Dendritic cell treated with granulocyte-macrophage colony-stimulating factor and Interleukin-4, amounts not matched to agents 40 ng/mL and 50 ng/mL, for 4 days (primary cell): Measurements from ENCODE around the gene HMCN2.
A peak's percentile ranks its signal among the peaks of the same experiment; 100 is the strongest.
"Not testable (repeated sequence)": the region's sequence is repeated elsewhere in the genome, so short reads cannot be mapped to it uniquely, and the experiment has no call there.

ENCODE experiments used
- H3K27ac Mint-ChIP-seq: one replicate; pipeline ENCODE4 v1.8.0; 2022; ENCODE audit warnings: mild to moderate bottlenecking, mixed read lengths
- H3K27me3 Mint-ChIP-seq: one replicate; pipeline ENCODE4 v1.8.0; 2022; ENCODE audit warnings: mild to moderate bottlenecking, mixed read lengths
- H3K36me3 Mint-ChIP-seq: one replicate; pipeline ENCODE4 v1.8.0; 2022; ENCODE audit warnings: low read depth, mixed read lengths
- H3K4me1 Mint-ChIP-seq: one replicate; pipeline ENCODE4 v1.8.0; 2022; ENCODE audit warnings: low read depth, mixed read lengths
- H3K4me3 Mint-ChIP-seq: one replicate; pipeline ENCODE4 v1.8.0; 2022; ENCODE audit warnings: mild to moderate bottlenecking, moderate library complexity, mixed read lengths
- H3K9me3 Mint-ChIP-seq: one replicate; pipeline ENCODE4 v1.8.0; 2022; ENCODE audit warnings: mixed read lengths
- intact Hi-C: fragments of 100-400 bp; cut with micrococcal nuclease; formaldehyde crosslinking; loops from one replicate; pipeline ENCODE4 v1.15.0; 2022

HMCN2 gene

DNA sequence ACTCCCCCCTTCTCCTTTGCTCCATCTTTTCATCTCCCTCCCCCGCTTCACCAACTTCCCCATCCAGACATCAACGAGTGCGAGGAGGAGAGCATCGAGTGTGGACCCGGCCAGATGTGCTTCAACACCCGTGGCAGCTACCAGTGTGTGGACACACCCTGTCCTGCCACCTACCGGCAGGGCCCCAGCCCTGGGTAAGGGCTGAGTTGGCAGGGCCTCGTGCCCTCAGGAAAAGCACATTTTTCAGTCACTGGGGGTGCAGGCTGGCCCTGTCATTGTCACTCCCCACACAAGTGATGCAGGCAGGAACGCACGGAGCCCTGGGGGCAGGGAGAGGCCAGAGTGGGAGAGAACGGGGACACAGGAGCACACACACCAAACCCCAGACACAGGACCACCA lies 166.8 kb downstream of the HMCN2 start:
- no peak overlapping the region for H3K27ac Mint-ChIP-seq
- no peaks in the 10 kb centered on the region for H3K36me3 Mint-ChIP-seq
- peaks cover 16% of the 10 kb centered on the region for H3K9me3 Mint-ChIP-seq
- no peak overlapping the region for H3K4me3 Mint-ChIP-seq
- intact Hi-C loops: no loop called here
- H3K4me1 Mint-ChIP-seq: peaks cover 3% of the 10 kb centered on the region
- peaks cover 52% of the 10 kb centered on the region for H3K27me3 Mint-ChIP-seq

DNA sequence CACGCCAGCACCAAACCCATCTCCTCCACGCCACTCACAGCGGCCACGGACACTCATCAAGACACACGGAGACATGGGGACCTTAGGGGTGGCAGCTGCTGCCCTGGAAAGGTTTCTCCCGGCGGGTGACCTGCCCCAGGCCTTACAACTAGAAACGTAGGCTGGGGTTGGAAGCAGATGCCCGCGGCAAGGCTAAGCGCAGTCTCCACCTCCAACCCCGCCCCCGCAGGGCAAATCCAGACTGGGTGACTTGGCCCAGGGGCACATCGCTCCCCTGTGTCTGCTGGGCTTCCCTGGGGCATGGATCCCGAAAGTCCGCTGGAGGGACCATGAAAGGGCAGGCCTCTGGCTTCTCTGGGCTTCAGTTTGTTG lies 167.2 kb downstream of the HMCN2 start:
- H3K4me3 Mint-ChIP-seq: no peak overlapping the region
- no peaks in the 10 kb centered on the region for H3K36me3 Mint-ChIP-seq
- H3K9me3 Mint-ChIP-seq: peaks cover 16% of the 10 kb centered on the region
- intact Hi-C loops: no loop called here
- peaks cover 55% of the 10 kb centered on the region for H3K27me3 Mint-ChIP-seq
- H3K4me1 Mint-ChIP-seq: peaks cover 3% of the 10 kb centered on the region
- H3K27ac Mint-ChIP-seq: no peak overlapping the region

DNA sequence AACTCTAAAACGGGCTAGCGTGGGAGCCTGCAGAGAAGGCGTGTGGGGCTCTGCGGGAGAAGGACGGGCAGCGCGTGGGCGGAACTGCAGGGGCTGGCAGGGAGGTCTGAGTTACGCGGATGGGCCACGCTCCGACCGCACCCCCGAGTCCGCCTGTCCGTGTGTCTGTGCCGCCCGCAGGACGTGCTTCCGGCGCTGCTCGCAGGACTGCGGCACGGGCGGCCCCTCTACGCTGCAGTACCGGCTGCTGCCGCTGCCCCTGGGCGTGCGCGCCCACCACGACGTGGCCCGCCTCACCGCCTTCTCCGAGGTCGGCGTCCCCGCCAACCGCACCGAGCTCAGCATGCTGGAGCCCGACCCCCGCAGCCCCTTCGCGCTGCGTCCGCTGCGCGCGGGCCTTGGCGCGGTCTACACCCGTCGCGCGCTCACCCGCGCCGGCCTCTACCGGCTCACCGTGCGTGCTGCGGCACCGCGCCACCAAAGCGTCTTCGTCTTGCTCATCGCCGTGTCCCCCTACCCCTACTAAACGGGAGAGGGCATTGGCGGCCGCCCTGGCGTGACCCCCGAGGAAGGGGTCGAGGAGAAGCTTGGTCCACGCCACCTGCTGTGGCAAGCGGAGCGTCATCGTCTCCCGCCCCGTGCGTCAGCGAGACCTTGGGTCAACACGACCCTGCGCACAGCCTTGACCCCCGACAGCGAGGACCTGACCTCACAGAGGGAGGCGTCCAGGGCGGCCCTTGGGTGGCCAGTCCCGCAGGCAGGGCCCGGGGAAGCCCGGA lies 167.8 kb downstream of the HMCN2 start:
- H3K4me3 Mint-ChIP-seq: no peak overlapping the region
- no peak overlapping the region for H3K27ac Mint-ChIP-seq
- intact Hi-C loops: no loop called here
- peaks cover 16% of the 10 kb centered on the region for H3K9me3 Mint-ChIP-seq
- H3K36me3 Mint-ChIP-seq: no peaks in the 10 kb centered on the region
- peaks cover 3% of the 10 kb centered on the region for H3K4me1 Mint-ChIP-seq
- peaks cover 59% of the 10 kb centered on the region for H3K27me3 Mint-ChIP-seq

DNA sequence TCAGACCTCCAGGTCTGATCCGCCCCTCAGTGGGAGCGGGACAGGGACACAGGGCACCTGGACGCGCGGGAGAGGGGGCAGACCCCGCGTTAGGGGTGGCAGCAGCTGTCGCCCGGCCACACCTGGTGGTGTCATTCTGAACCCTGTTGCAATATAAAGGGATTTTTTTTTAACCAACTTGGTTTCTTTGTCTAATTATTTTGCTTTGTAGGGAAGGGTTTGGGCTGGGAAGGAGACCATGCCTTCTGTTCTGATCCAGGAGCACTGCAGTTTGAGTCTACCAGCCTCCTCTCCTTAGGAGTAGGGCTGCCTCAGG lies 168.3 kb downstream of the HMCN2 start:
- H3K27me3 Mint-ChIP-seq: peaks cover 61% of the 10 kb centered on the region
- H3K4me1 Mint-ChIP-seq: peaks cover 3% of the 10 kb centered on the region
- no peaks in the 10 kb centered on the region for H3K36me3 Mint-ChIP-seq
- peaks cover 16% of the 10 kb centered on the region for H3K9me3 Mint-ChIP-seq
- intact Hi-C loops: no loop called here
- no peak overlapping the region for H3K4me3 Mint-ChIP-seq
- H3K27ac Mint-ChIP-seq: no peak overlapping the region

DNA sequence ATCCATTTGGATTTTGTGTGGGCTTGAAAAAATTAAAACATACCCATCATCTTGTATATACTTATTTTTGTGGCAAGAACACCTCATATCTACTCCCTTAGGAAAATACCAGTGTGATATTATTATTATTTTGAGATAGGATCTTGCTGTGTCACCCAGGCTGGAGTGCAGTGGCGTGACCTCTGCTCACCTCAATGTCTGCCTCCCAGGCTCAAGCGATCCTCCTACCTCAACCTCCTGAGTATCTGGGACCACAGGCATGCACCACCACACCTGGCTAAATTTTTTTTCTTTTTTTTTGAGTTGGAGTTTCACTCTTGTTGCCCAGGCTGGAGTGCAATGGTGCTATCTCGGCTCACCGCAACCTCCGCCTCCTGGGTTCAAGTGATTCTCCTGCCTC lies 169.1 kb downstream of the HMCN2 start:
- H3K4me1 Mint-ChIP-seq, H3K4me3 Mint-ChIP-seq, H3K36me3 Mint-ChIP-seq, intact Hi-C loops, H3K27ac Mint-ChIP-seq: not testable (repeated sequence)
- Mint-ChIP-seq H3K27me3 (peaks cover 62% of the 10 kb centered on the region), H3K9me3 (peaks cover 13% of the 10 kb centered on the region)

DNA sequence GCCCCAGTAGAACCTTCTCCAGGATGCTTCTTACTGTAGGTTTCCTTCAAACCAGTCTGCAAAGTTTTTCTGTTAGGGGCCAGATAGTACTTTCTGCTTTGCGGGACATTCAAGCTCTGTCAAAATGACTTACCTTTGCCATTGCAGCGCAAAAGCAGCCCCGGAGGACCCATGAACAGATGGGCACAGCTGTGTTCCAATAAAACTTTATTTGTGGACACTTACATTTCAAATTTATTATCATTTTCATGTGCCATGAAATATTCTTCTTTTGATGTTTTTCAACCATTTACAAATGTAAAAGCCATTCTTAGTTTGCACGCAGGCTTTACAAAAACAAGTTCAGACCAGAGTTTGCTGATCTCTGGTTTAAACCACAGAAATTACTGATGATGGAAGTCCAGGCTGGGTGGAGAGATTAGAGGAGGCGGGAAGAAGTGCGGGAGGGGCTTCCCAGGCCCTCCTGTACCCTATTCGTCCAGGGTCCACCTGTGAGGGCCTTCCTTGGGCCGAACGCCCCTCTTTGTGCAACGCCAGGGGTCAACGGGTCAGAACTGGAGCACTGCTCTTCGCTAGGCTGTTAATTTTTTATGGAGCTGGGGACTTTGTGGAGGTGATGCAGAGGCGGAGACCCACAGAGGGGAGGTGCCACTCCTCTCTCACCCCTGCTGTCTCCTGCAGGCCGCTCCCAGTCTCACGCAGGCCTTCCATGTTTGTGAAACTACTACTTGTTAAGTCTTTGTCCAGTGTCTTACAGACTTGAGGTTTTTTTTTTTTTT lies 171.6 kb downstream of the HMCN2 start:
- intact Hi-C loops: no loop called here
- peaks cover 3% of the 10 kb centered on the region for H3K4me1 Mint-ChIP-seq
- no peak overlapping the region for H3K4me3 Mint-ChIP-seq
- peaks cover 7% of the 10 kb centered on the region for H3K9me3 Mint-ChIP-seq
- H3K27ac Mint-ChIP-seq: no peak overlapping the region
- H3K27me3 Mint-ChIP-seq: peaks cover 58% of the 10 kb centered on the region
- no peaks in the 10 kb centered on the region for H3K36me3 Mint-ChIP-seq

DNA sequence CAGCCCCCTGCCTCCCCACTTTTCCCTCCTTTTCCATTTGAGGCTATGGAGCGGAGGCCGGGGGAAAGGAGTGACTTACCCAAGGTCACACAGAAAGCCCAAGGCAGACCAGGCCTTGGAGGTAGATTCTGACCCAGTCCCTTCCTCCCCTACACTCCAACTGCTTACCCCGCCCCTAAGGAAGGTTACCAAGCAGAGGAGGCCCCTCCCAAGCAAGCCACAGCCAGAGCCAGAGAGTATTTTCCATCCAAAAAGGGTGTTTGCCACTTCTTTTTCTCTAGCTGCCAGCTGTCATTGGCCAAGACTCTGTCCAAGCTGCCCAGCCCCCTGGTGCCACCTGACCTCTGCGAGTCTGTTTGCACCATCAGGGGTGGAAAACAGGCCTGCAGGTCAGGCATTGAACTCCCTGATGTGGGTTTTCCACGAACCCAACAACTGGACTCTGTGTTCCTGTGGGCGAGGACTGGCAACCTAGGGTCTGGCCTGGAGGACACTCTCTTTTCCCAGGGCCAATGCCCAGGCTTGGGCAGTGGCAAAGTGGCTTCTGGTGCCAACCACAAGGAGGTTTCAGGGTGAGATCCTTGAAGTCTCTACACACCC lies 172.9 kb downstream of the HMCN2 start:
- intact Hi-C loops: no loop called here
- peaks cover 10% of the 10 kb centered on the region for H3K9me3 Mint-ChIP-seq
- no peak overlapping the region for H3K27ac Mint-ChIP-seq
- peaks cover 1% of the 10 kb centered on the region for H3K4me1 Mint-ChIP-seq
- no peaks in the 10 kb centered on the region for H3K36me3 Mint-ChIP-seq
- H3K4me3 Mint-ChIP-seq: no peak overlapping the region
- H3K27me3 Mint-ChIP-seq: peaks cover 53% of the 10 kb centered on the region

DNA sequence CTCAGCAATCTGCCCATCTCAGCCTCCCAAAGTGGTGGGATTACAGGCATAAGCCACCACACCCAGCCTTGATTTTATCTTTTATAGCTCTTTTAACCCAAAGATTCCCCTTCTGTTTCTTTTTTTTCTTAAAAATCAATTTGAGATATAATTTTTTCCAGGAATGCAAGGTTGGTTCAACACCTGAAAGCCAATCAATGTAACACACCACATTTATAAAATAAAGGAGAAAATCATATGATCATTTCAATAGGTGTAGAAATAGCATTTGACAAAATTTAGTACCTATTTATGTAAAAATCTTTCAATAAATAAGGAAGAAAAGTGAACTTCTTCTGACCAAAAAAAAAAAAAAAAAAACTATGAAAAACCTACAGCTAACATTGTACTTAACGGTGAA lies 175.5 kb downstream of the HMCN2 start:
- H3K9me3 Mint-ChIP-seq: peaks cover 10% of the 10 kb centered on the region
- H3K27ac Mint-ChIP-seq: no peak overlapping the region
- no peaks in the 10 kb centered on the region for H3K4me1 Mint-ChIP-seq
- intact Hi-C loops: no loop called here
- peaks cover 55% of the 10 kb centered on the region for H3K27me3 Mint-ChIP-seq
- H3K4me3 Mint-ChIP-seq: no peak overlapping the region
- no peaks in the 10 kb centered on the region for H3K36me3 Mint-ChIP-seq

DNA sequence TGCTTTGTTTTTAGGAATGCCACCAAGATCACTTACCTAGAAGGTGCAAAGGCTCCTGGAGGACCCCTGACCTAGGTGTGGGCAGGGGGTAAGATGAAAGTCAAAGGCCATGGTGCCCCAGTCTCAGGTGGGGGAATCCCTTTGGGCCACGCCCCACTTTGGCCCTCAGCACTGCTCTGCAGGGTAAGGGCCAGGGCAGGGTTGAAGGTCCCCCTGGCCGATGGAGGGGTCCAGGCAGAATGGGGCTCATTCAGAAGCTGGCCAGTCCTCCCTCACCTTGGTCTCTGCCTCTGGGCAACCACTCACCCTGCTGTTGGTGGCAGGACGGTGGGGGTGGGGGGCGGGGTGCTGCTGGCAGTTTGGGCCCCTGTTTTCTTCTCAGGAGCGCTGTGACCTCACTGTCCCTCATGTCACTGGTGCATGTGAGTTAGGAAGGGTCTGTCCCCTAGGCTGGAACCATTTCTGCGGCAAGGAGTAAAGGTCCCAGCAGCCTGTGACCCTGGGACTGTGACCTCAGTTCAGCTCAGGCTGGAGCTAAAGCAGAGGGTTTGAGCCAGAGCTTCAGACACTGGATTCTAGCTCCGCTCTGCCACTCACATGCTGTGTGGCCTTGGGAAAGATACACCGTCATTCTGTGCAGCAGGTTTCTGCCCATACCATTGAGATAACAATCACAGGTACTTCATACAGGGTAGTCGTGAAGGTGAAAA lies 177.3 kb downstream of the HMCN2 start:
- H3K27me3 Mint-ChIP-seq: peaks cover 44% of the 10 kb centered on the region

DNA sequence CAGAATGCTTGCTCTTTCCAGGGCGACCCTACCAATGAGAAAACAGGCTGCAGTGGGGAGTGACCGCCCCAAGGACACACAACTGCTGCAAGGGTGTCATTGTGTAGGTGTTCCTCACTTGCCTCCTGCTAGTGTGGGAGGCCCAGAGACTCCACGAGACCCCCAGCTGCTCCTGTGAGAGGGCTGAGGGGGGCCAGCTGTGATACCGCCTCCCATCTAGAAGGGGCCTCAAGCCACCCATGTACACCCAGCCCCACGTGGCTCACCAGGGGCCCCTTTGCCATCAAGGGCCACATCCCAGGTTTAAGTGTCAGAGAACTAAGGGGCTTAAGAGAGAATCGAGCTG lies 177.9 kb downstream of the HMCN2 start:
- no peak overlapping the region for H3K27ac Mint-ChIP-seq
- peaks cover 41% of the 10 kb centered on the region for H3K27me3 Mint-ChIP-seq
- no peaks in the 10 kb centered on the region for H3K36me3 Mint-ChIP-seq
- no peak overlapping the region for H3K4me3 Mint-ChIP-seq
- peaks cover 10% of the 10 kb centered on the region for H3K9me3 Mint-ChIP-seq
- intact Hi-C loops: no loop called here
- peaks cover 12% of the 10 kb centered on the region for H3K4me1 Mint-ChIP-seq

More for the DNA sequence above, 177.3 kb downstream of the HMCN2 start:
- Mint-ChIP-seq H3K4me1 (peaks cover 7% of the 10 kb centered on the region), H3K9me3 (peaks cover 10% of the 10 kb centered on the region), H3K4me3 (no peak overlapping the region), H3K36me3 (no peaks in the 10 kb centered on the region), H3K27ac (no peak overlapping the region)
- intact Hi-C loops: no loop called here

DNA sequence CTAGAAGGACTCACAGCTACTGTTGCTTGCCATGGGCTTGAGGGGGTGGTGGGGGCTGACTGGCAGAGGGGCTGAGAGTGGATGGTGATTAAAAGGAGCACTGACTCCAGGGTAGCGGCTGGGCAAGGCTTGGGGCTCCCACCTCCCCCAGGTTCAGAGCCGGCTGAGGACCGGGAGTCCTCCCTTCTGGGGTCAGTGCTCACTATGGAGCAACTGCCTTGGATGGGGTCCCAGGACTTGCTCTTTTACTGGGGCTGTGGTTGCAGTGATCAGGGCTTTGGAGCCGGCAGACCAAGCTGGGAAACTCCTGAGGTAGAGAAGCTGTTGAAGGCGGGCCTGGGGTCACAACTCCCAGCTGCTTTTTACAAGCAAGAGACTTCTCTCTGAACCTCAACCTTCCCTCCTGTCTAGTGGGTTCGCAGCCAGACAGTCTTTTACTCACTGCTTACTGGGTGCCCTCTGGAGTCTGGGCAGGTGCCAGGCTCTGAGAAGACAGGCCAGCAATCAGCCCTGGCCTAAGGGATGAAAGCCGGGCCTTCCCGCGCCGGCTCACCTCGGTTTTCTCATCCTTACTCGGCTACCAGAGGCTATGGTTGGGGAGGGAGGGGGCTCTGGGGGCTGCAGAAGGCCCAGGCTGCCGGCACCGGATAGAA lies 178.4 kb downstream of the HMCN2 start:
- Mint-ChIP-seq H3K4me1 (peaks cover 12% of the 10 kb centered on the region), H3K36me3 (no peaks in the 10 kb centered on the region), H3K9me3 (peaks cover 10% of the 10 kb centered on the region), H3K4me3 (no peak overlapping the region), H3K27ac (no peak overlapping the region), H3K27me3 (peaks cover 41% of the 10 kb centered on the region)
- intact Hi-C loops: no loop called here

DNA sequence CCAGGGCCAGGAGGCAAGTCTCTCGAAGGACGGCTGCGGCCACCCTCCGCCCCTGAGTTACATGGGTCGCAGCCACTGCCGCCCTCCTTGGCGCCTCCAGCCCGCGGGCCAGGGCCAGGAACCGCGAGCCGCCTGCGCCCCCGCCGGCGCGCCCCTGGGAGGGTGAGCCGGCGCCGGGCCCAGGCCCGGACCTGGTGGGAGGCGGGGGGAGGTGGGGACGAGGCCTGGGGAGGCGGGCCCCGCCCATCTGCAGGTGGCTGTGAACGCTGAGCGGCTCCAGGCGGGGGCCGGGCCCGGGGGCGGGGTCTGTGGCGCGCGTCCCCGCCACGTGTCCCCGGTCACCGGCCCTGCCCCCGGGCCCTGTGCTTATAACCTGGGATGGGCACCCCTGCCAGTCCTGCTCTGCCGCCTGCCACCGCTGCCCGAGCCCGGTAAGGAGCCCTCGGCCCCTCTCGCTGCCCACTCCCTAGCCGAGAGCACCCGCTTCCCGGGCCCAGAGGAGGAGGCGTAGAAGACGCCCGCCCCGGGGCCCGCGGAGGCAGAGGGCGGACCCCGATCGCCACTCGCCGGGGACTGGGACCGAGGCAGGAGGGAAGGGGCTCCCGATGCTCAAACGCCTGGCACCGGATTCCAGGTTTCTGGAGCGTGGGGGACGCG lies 179.1 kb downstream of the HMCN2 start, which contains the start of gene ASS1:
TSS of gene ASS1 (plus strand) at position 397 of the 657 bp plus-strand sequence. CDS start 7,268 bp downstream, outside the sequence.
- peaks cover 44% of the 10 kb centered on the region for H3K27me3 Mint-ChIP-seq

DNA sequence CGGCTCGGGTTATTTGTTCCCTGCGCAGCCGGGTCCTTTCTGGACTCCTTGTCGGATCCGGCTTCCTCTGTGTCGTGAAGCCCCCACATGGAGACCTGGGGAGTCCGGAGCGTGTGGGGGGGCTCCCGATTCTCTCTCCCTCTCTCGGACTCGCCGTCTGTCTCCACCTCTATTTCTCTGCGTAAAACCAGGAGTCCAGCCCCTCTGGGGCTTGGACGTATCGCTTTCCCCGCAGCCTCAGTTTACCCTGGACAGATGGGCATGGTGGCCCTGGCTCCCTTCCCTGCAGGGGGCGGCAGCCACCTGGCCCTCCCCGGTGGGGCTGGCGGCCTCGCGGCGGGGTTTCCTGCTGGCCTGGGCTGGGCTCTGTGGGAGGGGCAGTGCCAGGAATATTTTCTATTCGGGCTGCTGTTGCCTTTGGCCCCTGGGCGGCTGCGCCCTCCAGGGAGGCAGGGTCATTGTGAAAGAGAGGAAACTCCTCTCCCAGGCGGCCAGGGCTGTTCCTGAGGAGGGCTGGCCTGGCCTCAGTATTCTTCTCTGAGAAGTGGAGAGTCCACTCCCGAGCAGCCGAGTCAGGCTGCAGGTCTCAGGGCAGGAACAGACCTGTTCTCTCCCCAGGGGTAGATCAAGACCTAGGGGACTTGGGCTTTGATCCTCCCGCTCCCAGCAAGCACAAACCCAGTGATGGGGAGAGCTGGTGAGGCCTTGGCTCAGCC lies 179.9 kb downstream of the HMCN2 start:
- Mint-ChIP-seq H3K36me3 (no peaks in the 10 kb centered on the region), H3K4me1 (peaks cover 12% of the 10 kb centered on the region), H3K4me3 (peak overlapping the region; percentile 48), H3K9me3 (peaks cover 10% of the 10 kb centered on the region), H3K27ac (no peak overlapping the region), H3K27me3 (peaks cover 45% of the 10 kb centered on the region)
- intact Hi-C loops: no loop called here

More for the DNA sequence above, 179.1 kb downstream of the HMCN2 start, which contains the start of gene ASS1:
- Mint-ChIP-seq H3K36me3 (no peaks in the 10 kb centered on the region), H3K27ac (no peak within 1 kb of the TSS), H3K4me1 (peaks cover 12% of the 10 kb centered on the region), H3K4me3 (peak within 1 kb of the TSS; percentile 48), H3K9me3 (peaks cover 10% of the 10 kb centered on the region)
- intact Hi-C loops: no loop called here
